ENCODE results near the gene ATPAF2. TPM values are rescaled to one million over a fixed set of nuclear protein-coding genes. Genes with fewer than 3 reads are reported as not detected.

Gene ATPAF2
- total and polyA plus RNA-seq, 2 donors (not counting 3 experiments of a cell fraction or from before 2014, with no cell fraction given) = 23.2 to 35.7 TPM

DNA sequence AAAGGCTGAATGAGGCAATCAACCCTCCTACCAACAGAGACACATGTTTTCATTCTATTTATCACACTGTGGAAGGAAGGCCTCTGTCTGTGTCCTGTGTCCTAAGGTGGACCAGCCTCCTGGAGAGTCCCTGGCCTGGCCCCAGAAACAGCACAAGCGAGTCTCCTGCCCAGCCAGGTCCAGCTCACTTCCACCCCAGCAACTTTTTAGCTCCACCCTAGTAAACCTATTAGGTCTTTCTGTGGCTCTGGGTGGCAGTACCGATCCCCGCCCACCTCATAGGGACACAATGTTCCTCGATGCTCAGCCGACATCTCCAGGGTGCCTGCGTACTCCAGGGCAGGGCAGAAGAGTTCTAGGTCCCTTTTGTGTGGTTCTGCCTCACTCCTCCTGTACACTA lies 55.6 kb downstream of the ATPAF2 start:
- Histone ChIP-seq H3K36me3 (ENCODE audit: control insufficient read depth in 2 of 2, extremely low read depth in 1 of 2, insufficient read depth in 2 of 2, low read length in 2 of 2) (no peaks in the 10 kb centered on the region), H3K9me1 (replicated peaks; ENCODE audit: control insufficient read depth, extremely low read depth, insufficient read depth, low read length) (no peaks in the 10 kb centered on the region), H2AFZ (ENCODE audit: low read depth, low read length) (no peak overlapping the region), H3K4me3 (replicated peaks in 1 of 3; ENCODE audit: insufficient read depth in 1 of 3, low read depth in 1 of 3, low read length in 3 of 3) (no peak overlapping the region), H3K9me3 (replicated peaks; ENCODE audit: control insufficient read depth, insufficient read depth, low read length) (no peaks in the 10 kb centered on the region), H3K27ac (ENCODE audit: insufficient read depth, low read depth, low read length) (no peak overlapping the region), H3K9ac (replicated peaks; ENCODE audit: extremely low read depth, insufficient read depth, low read length) (no peak overlapping the region), H3K4me1 (ENCODE audit: control insufficient read depth, extremely low read depth, insufficient read depth, low read length) (no peaks in the 10 kb centered on the region), H3K4me2 (ENCODE audit: insufficient read depth, low read length) (no peak overlapping the region), H3K27me3 (ENCODE audit: control insufficient read depth in 2 of 2, insufficient read depth in 2 of 2, low read length in 2 of 2) (no peaks in the 10 kb centered on the region), H4K20me1 (replicated peaks; ENCODE audit: control insufficient read depth, extremely low read depth, insufficient read depth, low read length) (no peaks in the 10 kb centered on the region), H3K79me2 (ENCODE audit: control insufficient read depth, insufficient read depth, low read length) (no peaks in the 10 kb centered on the region)
- CTCF ChIA-PET = interaction anchor here (1.0 kb wide), 1 partner anchor 11 kb away, joined by 5 read pairs; the partner anchor contains the start of genes DRC3 and TOM1L2
- TF ChIP-seq POLR2AphosphoS5 (IDR thresholded peaks at IDR 0.05; ENCODE audit: insufficient read depth, low read depth, low read length) (no peak), MYC (IDR thresholded peaks at IDR 0.05; ENCODE audit: low read depth, low read length) (no peak), JUN (IDR thresholded peaks at IDR 0.05; ENCODE audit: borderline replicate concordance, insufficient read depth, insufficient read length, low read depth) (no peak), FOS (IDR thresholded peaks at IDR 0.05; ENCODE audit: borderline replicate concordance, insufficient read depth, low read length) (no peak), POLR2A (IDR thresholded peaks at IDR 0.05; ENCODE audit: low read depth, low read length) (no peak), EZH2 (IDR thresholded peaks at IDR 0.05; ENCODE audit: borderline replicate concordance, low read depth, low read length, severe bottlenecking) (no peak), GATA2 (IDR thresholded peaks at IDR 0.05; ENCODE audit: insufficient read depth, insufficient read length, low read depth, low read length) (no peak)
- TF ChIP-seq, protein P1, sequence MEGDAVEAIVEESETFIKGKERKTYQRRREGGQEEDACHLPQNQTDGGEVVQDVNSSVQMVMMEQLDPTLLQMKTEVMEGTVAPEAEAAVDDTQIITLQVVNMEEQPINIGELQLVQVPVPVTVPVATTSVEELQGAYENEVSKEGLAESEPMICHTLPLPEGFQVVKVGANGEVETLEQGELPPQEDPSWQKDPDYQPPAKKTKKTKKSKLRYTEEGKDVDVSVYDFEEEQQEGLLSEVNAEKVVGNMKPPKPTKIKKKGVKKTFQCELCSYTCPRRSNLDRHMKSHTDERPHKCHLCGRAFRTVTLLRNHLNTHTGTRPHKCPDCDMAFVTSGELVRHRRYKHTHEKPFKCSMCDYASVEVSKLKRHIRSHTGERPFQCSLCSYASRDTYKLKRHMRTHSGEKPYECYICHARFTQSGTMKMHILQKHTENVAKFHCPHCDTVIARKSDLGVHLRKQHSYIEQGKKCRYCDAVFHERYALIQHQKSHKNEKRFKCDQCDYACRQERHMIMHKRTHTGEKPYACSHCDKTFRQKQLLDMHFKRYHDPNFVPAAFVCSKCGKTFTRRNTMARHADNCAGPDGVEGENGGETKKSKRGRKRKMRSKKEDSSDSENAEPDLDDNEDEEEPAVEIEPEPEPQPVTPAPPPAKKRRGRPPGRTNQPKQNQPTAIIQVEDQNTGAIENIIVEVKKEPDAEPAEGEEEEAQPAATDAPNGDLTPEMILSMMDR (IDR thresholded peaks at IDR 0.05; ENCODE audit: extremely low read depth in 1 of 2, insufficient read depth in 1 of 2, low read depth in 1 of 2, low read length in 2 of 2) = no peak
- TF ChIP-seq, protein P2, sequence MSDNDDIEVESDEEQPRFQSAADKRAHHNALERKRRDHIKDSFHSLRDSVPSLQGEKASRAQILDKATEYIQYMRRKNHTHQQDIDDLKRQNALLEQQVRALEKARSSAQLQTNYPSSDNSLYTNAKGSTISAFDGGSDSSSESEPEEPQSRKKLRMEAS (IDR thresholded peaks at IDR 0.05; ENCODE audit: insufficient read depth, insufficient read length) = no peak
- intact Hi-C loops (cut with micrococcal nuclease) = no loop called here
- POLR2A ChIA-PET = no interaction called here
- DNase-seq (ENCODE audit: low read depth, low spot score) (no peak), FAIRE-seq (no peak)
- no TSS peak for BruUV-seq (replicated peaks)
- dilution Hi-C loops (cut with MboI; ENCODE audit: extremely low pct_ligation_motif_present, low sequenced_read_pairs) = no loop called here

Measured in endothelial cell of umbilical vein (primary cell).